ENCODE results near the gene STRN4. TPM values are rescaled to one million over a fixed set of nuclear protein-coding genes. Genes with fewer than 3 reads are reported as not detected.
"Not testable (repeated sequence)": the region's sequence is repeated elsewhere in the genome, so short reads cannot be mapped to it uniquely, and the experiment has no call there.

STRN4 gene
- total RNA-seq, 3 donors from 2014 or later (not counting 1 experiment from before 2014, with no cell fraction given) = 125 to 152 (median 125) TPM

DNA sequence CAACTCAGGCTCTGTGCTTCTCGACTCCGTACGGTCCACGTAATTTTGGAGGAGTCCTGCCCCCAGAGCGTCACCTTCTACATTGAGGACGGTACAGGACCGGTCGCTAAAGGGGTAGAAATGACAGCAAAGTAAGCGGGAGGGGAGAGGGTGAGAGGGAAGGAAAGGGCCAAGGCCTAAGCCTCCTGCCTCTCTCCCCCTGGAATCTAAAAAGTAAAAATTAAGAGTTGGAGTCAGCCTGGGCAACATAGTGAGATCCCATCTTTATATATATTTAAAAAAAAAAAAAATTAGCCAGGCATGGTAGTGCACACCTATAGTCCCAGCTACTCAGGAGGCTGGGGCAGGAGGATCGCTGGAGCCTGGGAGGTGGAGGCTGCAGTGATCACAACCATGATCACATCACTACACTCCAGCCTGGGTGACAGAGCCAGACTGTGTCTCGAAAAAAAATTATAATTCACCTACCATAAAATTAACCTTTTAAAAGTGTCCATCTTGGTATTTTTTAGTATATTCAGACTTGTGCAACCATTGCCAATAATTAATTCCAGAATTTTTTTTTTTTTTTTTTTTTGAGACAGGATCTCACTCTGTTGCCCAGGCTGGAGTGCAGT, 29.5 kb upstream of the STRN4 start:
- Histone ChIP-seq H3K27me3 (ENCODE audit: control insufficient read depth, insufficient read depth, low read length) (no peaks in the 10 kb centered on the region), H3K27ac (ENCODE audit: low read length) (no peak overlapping the region), H3K4me3 (ENCODE audit: low read length) (no peak overlapping the region), H3K9me3 (ENCODE audit: control insufficient read depth, insufficient read depth, low read length) (no peaks in the 10 kb centered on the region), H3K36me3 (ENCODE audit: control insufficient read depth, insufficient read depth, low read length) (peaks cover 32% of the 10 kb centered on the region), H3K4me1 (ENCODE audit: control insufficient read depth, insufficient read depth, low read length) (peaks cover 24% of the 10 kb centered on the region)
- H3K27me3 Mint-ChIP-seq (ENCODE audit: low read depth in 2 of 2) = no peaks in the 10 kb centered on the region
- no peak for TF ChIP-seq CTCF (IDR thresholded peaks at IDR 0.05)
- H3K4me1 Mint-ChIP-seq = peaks cover 15 to 34% of the 10 kb centered on the region in 2 donors
- H3K27ac Mint-ChIP-seq = no peak overlapping the region
- no peaks in the 10 kb centered on the region for H3K36me3 Mint-ChIP-seq
- H3K4me3 Mint-ChIP-seq = no peak overlapping the region
- DNase-seq (no peak), ATAC-seq (no peak)
- intact Hi-C loops (cut with micrococcal nuclease) = no loop called here
- 98% methylated on average over 10 of the region's 11 CpGs for WGBS (ENCODE audit: insufficient coverage)
- H3K9me3 Mint-ChIP-seq = no peaks in the 10 kb centered on the region

GRCh38 chr19:46773018-46773399, 26.8 kb upstream of the STRN4 start:
- H3K27me3 ChIP-seq (ENCODE audit: control insufficient read depth, insufficient read depth, low read length) = no peaks in the 10 kb centered on the region
- H3K9me3 ChIP-seq (ENCODE audit: control insufficient read depth, insufficient read depth, low read length) = no peaks in the 10 kb centered on the region
- no peaks in the 10 kb centered on the region for H3K9me3 Mint-ChIP-seq
- H3K4me3 ChIP-seq (ENCODE audit: low read length) = no peak overlapping the region
- no peak overlapping the region for H3K4me3 Mint-ChIP-seq
- 86% methylated on average over 7 of the region's 7 CpGs for WGBS (ENCODE audit: insufficient coverage)
- H3K4me1 Mint-ChIP-seq = peaks cover 5 to 18% of the 10 kb centered on the region in 2 donors
- no peak overlapping the region for H3K27ac Mint-ChIP-seq
- no peaks in the 10 kb centered on the region for H3K27me3 Mint-ChIP-seq (ENCODE audit: low read depth in 2 of 2)
- intact Hi-C loops (cut with micrococcal nuclease) = no loop called here
- no peak overlapping the region for H3K27ac ChIP-seq (ENCODE audit: low read length)
- H3K36me3 Mint-ChIP-seq = no peaks in the 10 kb centered on the region
- ATAC-seq (no peak), DNase-seq (no peak)
- TF ChIP-seq CTCF (IDR thresholded peaks at IDR 0.05) = no peak
- H3K36me3 ChIP-seq (ENCODE audit: control insufficient read depth, insufficient read depth, low read length) = peaks cover 24% of the 10 kb centered on the region
- H3K4me1 ChIP-seq (ENCODE audit: control insufficient read depth, insufficient read depth, low read length) = peaks cover 2% of the 10 kb centered on the region

GRCh38 chr19:46772170-46773017, 26.1 kb upstream of the STRN4 start:
- H3K27ac Mint-ChIP-seq = no peak overlapping the region
- WGBS (ENCODE audit: insufficient coverage) = 89% methylated on average over 9 of the region's 12 CpGs
- Histone ChIP-seq H3K9me3 (ENCODE audit: control insufficient read depth, insufficient read depth, low read length) (no peaks in the 10 kb centered on the region), H3K36me3 (ENCODE audit: control insufficient read depth, insufficient read depth, low read length) (peaks cover 24% of the 10 kb centered on the region), H3K4me1 (ENCODE audit: control insufficient read depth, insufficient read depth, low read length) (no peaks in the 10 kb centered on the region), H3K27me3 (ENCODE audit: control insufficient read depth, insufficient read depth, low read length) (no peaks in the 10 kb centered on the region), H3K27ac (ENCODE audit: low read length) (no peak overlapping the region), H3K4me3 (ENCODE audit: low read length) (no peak overlapping the region)
- no peaks in the 10 kb centered on the region for H3K9me3 Mint-ChIP-seq
- no peak for TF ChIP-seq CTCF (IDR thresholded peaks at IDR 0.05)
- no peak overlapping the region for H3K4me3 Mint-ChIP-seq
- H3K4me1 Mint-ChIP-seq = peaks cover 0 to 13% of the 10 kb centered on the region in 2 donors
- no peak for DNase-seq
- no peaks in the 10 kb centered on the region for H3K27me3 Mint-ChIP-seq (ENCODE audit: low read depth in 2 of 2)
- intact Hi-C loops (cut with micrococcal nuclease) = no loop called here
- no peak for ATAC-seq
- no peaks in the 10 kb centered on the region for H3K36me3 Mint-ChIP-seq

DNA sequence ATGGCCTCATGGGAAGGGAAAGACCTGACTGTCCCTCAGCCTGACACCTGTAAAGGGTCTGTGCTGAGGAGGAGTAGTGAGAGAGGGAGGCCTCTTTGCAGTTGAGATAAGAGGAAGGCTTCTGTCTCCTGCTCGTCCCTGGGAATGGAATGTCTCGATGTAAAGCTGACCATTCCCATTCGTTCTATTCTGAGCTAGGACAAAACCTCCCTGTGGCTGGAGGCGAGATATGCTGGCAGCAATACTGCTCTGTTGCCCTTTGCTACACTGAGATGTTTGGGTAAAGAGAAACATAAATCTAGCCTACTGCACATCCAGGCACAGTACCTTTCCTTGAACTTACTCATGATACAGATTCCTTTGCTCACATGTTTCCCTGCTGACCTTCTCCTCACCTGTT, 22.5 kb upstream of the STRN4 start:
- DNase-seq; H3K4me3 ChIP-seq (ENCODE audit: low read length); H3K4me1 Mint-ChIP-seq; H3K27me3 ChIP-seq (ENCODE audit: control insufficient read depth, insufficient read depth, low read length); H3K27me3 Mint-ChIP-seq (ENCODE audit: low read depth in 2 of 2); H3K9me3 Mint-ChIP-seq; H3K9me3 ChIP-seq (ENCODE audit: control insufficient read depth, insufficient read depth, low read length); H3K27ac Mint-ChIP-seq; ATAC-seq; H3K27ac ChIP-seq (ENCODE audit: low read length); H3K4me1 ChIP-seq (ENCODE audit: control insufficient read depth, insufficient read depth, low read length); H3K36me3 ChIP-seq (ENCODE audit: control insufficient read depth, insufficient read depth, low read length); H3K4me3 Mint-ChIP-seq; intact Hi-C loops (cut with micrococcal nuclease); H3K36me3 Mint-ChIP-seq: not testable (repeated sequence)
- 83% methylated on average over 4 of the region's 4 CpGs for WGBS (ENCODE audit: insufficient coverage)

All from natural killer cell (primary cell).